ENCODE results near the gene CNTN4. TPM values are rescaled to one million over a fixed set of nuclear protein-coding genes. Genes with fewer than 3 reads are reported as not detected.

Gene CNTN4
- total RNA-seq, 1 experiment from 2014 or later, result not detected

GRCh38 chr3:2706836-2707210 lies 608.2 kb downstream of the CNTN4 start (continued):
- TF ChIP-seq, protein P1, sequence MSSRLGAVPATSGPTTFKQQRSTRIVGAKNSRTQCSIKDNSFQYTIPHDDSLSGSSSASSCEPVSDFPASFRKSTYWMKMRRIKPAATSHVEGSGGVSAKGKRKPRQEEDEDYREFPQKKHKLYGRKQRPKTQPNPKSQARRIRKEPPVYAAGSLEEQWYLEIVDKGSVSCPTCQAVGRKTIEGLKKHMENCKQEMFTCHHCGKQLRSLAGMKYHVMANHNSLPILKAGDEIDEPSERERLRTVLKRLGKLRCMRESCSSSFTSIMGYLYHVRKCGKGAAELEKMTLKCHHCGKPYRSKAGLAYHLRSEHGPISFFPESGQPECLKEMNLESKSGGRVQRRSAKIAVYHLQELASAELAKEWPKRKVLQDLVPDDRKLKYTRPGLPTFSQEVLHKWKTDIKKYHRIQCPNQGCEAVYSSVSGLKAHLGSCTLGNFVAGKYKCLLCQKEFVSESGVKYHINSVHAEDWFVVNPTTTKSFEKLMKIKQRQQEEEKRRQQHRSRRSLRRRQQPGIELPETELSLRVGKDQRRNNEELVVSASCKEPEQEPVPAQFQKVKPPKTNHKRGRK (CRISPR knock-in tag; IDR thresholded peaks at IDR 0.05; ENCODE audit: borderline replicate concordance), result no peak
- TF ChIP-seq, protein P2, sequence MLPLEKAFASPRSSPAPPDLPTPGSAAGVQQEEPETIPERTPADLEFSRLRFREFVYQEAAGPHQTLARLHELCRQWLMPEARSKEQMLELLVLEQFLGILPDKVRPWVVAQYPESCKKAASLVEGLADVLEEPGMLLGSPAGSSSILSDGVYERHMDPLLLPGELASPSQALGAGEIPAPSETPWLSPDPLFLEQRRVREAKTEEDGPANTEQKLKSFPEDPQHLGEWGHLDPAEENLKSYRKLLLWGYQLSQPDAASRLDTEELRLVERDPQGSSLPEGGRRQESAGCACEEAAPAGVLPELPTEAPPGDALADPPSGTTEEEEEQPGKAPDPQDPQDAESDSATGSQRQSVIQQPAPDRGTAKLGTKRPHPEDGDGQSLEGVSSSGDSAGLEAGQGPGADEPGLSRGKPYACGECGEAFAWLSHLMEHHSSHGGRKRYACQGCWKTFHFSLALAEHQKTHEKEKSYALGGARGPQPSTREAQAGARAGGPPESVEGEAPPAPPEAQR (CRISPR knock-in tag; IDR thresholded peaks at IDR 0.05), result no peak
- TF ChIP-seq, protein P3, sequence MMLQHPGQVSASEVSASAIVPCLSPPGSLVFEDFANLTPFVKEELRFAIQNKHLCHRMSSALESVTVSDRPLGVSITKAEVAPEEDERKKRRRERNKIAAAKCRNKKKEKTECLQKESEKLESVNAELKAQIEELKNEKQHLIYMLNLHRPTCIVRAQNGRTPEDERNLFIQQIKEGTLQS (CRISPR knock-in tag; conservative IDR thresholded peaks at IDR 0.05), result no peak

GRCh38 chr3:2711081-2711480 lies 612.4 kb downstream of the CNTN4 start:
- no peak overlapping the region for H3K27ac Mint-ChIP-seq
- POLR2A ChIA-PET, result no interaction called here
- TF ChIP-seq, protein P4, sequence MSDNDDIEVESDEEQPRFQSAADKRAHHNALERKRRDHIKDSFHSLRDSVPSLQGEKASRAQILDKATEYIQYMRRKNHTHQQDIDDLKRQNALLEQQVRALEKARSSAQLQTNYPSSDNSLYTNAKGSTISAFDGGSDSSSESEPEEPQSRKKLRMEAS (CRISPR knock-in tag; IDR thresholded peaks at IDR 0.05), result no peak
- TF ChIP-seq MYBL2 (CRISPR knock-in tag; IDR thresholded peaks at IDR 0.05) (no peak), EMX1 (CRISPR knock-in tag; IDR thresholded peaks at IDR 0.05) (no peak), ARID4B (CRISPR knock-in tag; IDR thresholded peaks at IDR 0.05; ENCODE audit: borderline replicate concordance) (no peak), TCF7 (CRISPR knock-in tag; IDR thresholded peaks at IDR 0.05; ENCODE audit: low read depth) (no peak), ZNF671 (CRISPR knock-in tag; IDR thresholded peaks at IDR 0.05) (no peak)
- TF ChIP-seq, protein P5, sequence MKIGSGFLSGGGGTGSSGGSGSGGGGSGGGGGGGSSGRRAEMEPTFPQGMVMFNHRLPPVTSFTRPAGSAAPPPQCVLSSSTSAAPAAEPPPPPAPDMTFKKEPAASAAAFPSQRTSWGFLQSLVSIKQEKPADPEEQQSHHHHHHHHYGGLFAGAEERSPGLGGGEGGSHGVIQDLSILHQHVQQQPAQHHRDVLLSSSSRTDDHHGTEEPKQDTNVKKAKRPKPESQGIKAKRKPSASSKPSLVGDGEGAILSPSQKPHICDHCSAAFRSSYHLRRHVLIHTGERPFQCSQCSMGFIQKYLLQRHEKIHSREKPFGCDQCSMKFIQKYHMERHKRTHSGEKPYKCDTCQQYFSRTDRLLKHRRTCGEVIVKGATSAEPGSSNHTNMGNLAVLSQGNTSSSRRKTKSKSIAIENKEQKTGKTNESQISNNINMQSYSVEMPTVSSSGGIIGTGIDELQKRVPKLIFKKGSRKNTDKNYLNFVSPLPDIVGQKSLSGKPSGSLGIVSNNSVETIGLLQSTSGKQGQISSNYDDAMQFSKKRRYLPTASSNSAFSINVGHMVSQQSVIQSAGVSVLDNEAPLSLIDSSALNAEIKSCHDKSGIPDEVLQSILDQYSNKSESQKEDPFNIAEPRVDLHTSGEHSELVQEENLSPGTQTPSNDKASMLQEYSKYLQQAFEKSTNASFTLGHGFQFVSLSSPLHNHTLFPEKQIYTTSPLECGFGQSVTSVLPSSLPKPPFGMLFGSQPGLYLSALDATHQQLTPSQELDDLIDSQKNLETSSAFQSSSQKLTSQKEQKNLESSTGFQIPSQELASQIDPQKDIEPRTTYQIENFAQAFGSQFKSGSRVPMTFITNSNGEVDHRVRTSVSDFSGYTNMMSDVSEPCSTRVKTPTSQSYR (CRISPR knock-in tag; IDR thresholded peaks at IDR 0.05), result no peak
- no peaks in the 10 kb centered on the region for H3K27me3 Mint-ChIP-seq (ENCODE audit: low read depth)
- peaks cover 38% of the 10 kb centered on the region for H3K36me3 Mint-ChIP-seq
- no peak overlapping the region for H3K4me3 Mint-ChIP-seq
- H3K4me1 Mint-ChIP-seq, result no peaks in the 10 kb centered on the region
- H3K9me3 Mint-ChIP-seq, result peaks cover 71% of the 10 kb centered on the region
- CTCF ChIA-PET, result no interaction called here
- ATAC-seq, result no peak
- no peak for DNase-seq (ENCODE audit: low spot score)

DNA sequence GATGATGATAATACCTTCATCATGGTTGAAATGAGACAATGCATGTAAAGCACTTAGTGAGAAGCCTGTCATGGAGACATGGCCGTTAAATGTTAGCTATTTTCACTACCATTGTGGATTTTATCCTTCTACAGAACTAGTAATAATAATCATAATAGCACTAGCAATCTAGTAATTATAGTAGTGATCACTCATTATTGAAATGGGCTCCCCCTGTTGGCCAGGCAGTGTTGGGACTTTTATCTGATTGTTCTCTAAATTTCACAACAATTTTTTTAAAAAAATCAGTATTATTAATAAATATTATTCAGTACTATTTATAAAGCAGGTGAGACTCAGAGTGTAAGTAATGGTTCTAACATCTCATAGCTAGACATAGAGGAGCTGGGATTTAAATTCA lies 615.3 kb downstream of the CNTN4 start:
- H3K27ac Mint-ChIP-seq, result no peak overlapping the region
- H3K4me1 Mint-ChIP-seq, result no peaks in the 10 kb centered on the region
- H3K36me3 Mint-ChIP-seq, result peaks cover 38% of the 10 kb centered on the region
- ATAC-seq (no peak), DNase-seq (ENCODE audit: low spot score) (no peak)
- POLR2A ChIA-PET, result no interaction called here
- peaks cover 3% of the 10 kb centered on the region; the same call in 1 of the 2 replicates for H3K27me3 Mint-ChIP-seq (ENCODE audit: low read depth)
- CTCF ChIA-PET, result no interaction called here
- H3K9me3 Mint-ChIP-seq, result peaks cover 74% of the 10 kb centered on the region
- H3K4me3 Mint-ChIP-seq, result no peak overlapping the region
- TF ChIP-seq RORB (CRISPR knock-in tag; IDR thresholded peaks at IDR 0.05) (no peak), FOXP1 (CRISPR knock-in tag; IDR thresholded peaks at IDR 0.05; ENCODE audit: borderline replicate concordance) (no peak), CREB1 (CRISPR knock-in tag; IDR thresholded peaks at IDR 0.05) (no peak), TEAD4 (CRISPR knock-in tag; IDR thresholded peaks at IDR 0.05) (no peak), HMGA2 (CRISPR knock-in tag; IDR thresholded peaks at IDR 0.05) (no peak), ZNF416 (CRISPR knock-in tag; IDR thresholded peaks at IDR 0.05) (no peak), FOXP4 (CRISPR knock-in tag; IDR thresholded peaks at IDR 0.05) (no peak)
- TF ChIP-seq, protein P6, sequence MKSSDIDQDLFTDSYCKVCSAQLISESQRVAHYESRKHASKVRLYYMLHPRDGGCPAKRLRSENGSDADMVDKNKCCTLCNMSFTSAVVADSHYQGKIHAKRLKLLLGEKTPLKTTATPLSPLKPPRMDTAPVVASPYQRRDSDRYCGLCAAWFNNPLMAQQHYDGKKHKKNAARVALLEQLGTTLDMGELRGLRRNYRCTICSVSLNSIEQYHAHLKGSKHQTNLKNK (CRISPR knock-in tag; IDR thresholded peaks at IDR 0.05), result no peak
